Dedifferentiated amniotic fluid mesenchymal stem cell (primary cell): ENCODE results near the gene DNER.

Source experiments
- DNase-seq: peaks from one replicate; pipeline ENCODE4 v3.0.0-alpha.2; 2016; ENCODE audit errors: extremely low spot score

DNER gene

GRCh38 chr2:229443546-229444268, 270.6 kb downstream of the DNER start:
- no peak for DNase-seq

- no peak for DNase-seq
Observed at GRCh38 chr2:229443141-229443540, 271.2 kb downstream of the DNER start.

- DNase-seq = no peak
Observed at GRCh38 chr2:229438430-229439159, 275.8 kb downstream of the DNER start.

- DNase-seq = no peak
Observed at GRCh38 chr2:229437467-229437866, 276.9 kb downstream of the DNER start.

- DNase-seq = peak; percentile 22
Observed at GRCh38 chr2:229434187-229434586, 280.2 kb downstream of the DNER start.

- no peak for DNase-seq
Observed at GRCh38 chr2:229433351-229433750, 281.0 kb downstream of the DNER start.

GRCh38 chr2:229431327-229431954, 282.9 kb downstream of the DNER start:
- peak; percentile 71 for DNase-seq

GRCh38 chr2:229429589-229429988, 284.8 kb downstream of the DNER start:
- DNase-seq = no peak

- DNase-seq = no peak
Observed at GRCh38 chr2:229426464-229426863, 287.9 kb downstream of the DNER start.

GRCh38 chr2:229425598-229425997, 288.8 kb downstream of the DNER start:
- DNase-seq = no peak

- DNase-seq = no peak
Observed at GRCh38 chr2:229422063-229422462, 292.3 kb downstream of the DNER start.

- peak; percentile 34 for DNase-seq
Observed at GRCh38 chr2:229419158-229419557, 295.2 kb downstream of the DNER start.

- DNase-seq = no peak
Observed at GRCh38 chr2:229417916-229418315, 296.4 kb downstream of the DNER start.

GRCh38 chr2:229417176-229417575, 297.2 kb downstream of the DNER start:
- no peak for DNase-seq

GRCh38 chr2:229416116-229416694, 298.1 kb downstream of the DNER start:
- peak; percentile 61 for DNase-seq

GRCh38 chr2:229414631-229415030, 299.7 kb downstream of the DNER start:
- DNase-seq = no peak

GRCh38 chr2:229412686-229413085, 301.7 kb downstream of the DNER start:
- DNase-seq = no peak

- DNase-seq = no peak
Observed at GRCh38 chr2:229410946-229411345, 303.4 kb downstream of the DNER start.

GRCh38 chr2:229410264-229410663, 304.1 kb downstream of the DNER start:
- no peak for DNase-seq

GRCh38 chr2:229409751-229410181, 304.6 kb downstream of the DNER start:
- no peak for DNase-seq

- DNase-seq = no peak
Observed at GRCh38 chr2:229408962-229409361, 305.4 kb downstream of the DNER start.

- peak; percentile 96 for DNase-seq
Observed at GRCh38 chr2:229408356-229408755, 306.0 kb downstream of the DNER start.
